Smooth muscle cell of the brain vasculature (primary cell): Measurements from ENCODE around the gene ZBTB46.
"Not testable (repeated sequence)": the region's sequence is repeated elsewhere in the genome, so short reads cannot be mapped to it uniquely, and the experiment has no call there.

Experiments
- DNase-seq: peaks from one replicate; pipeline ENCODE4 v3.0.0-alpha.2; 2012; ENCODE audit warnings: low read depth, low spot score

The ZBTB46 gene

GRCh38 chr20:63830841-63831588 lies at the start of gene ZBTB46:
TSS of gene ZBTB46 (minus strand) at chr20:63831264. CDS start at chr20:63790757, 40,507 bp downstream.
- no peak for DNase-seq

- no peak for DNase-seq
Observed at GRCh38 chr20:63878899-63879663, 48.0 kb upstream of the ZBTB46 start.

GRCh38 chr20:63877755-63878470 lies 46.8 kb upstream of the ZBTB46 start:
- DNase-seq = no peak

GRCh38 chr20:63876489-63877036 lies 45.5 kb upstream of the ZBTB46 start:
- DNase-seq = no peak

GRCh38 chr20:63874241-63874640 lies 43.2 kb upstream of the ZBTB46 start:
- DNase-seq = not testable (repeated sequence)

- no peak for DNase-seq
Observed at GRCh38 chr20:63873477-63873971, 42.5 kb upstream of the ZBTB46 start.

GRCh38 chr20:63868264-63868663 lies 37.2 kb upstream of the ZBTB46 start:
- DNase-seq = no peak

- not testable (repeated sequence) for DNase-seq
Observed at GRCh38 chr20:63867042-63867441, 36.0 kb upstream of the ZBTB46 start.

GRCh38 chr20:63864978-63865640 lies 34.0 kb upstream of the ZBTB46 start, which contains the start of gene TPD52L2:
TSS of gene TPD52L2 (plus strand) at chr20:63865270. CDS start at chr20:63865366, 96 bp downstream.
- DNase-seq = peak; percentile 94

GRCh38 chr20:63864545-63864977 lies 33.5 kb upstream of the ZBTB46 start:
- no peak for DNase-seq

GRCh38 chr20:63863798-63864544 lies 32.9 kb upstream of the ZBTB46 start:
- DNase-seq = no peak

- no peak for DNase-seq
Observed at GRCh38 chr20:63863021-63863797, 32.1 kb upstream of the ZBTB46 start.

- DNase-seq = no peak
Observed at GRCh38 chr20:63861981-63862901, 31.2 kb upstream of the ZBTB46 start.

GRCh38 chr20:63861365-63861934 lies 30.4 kb upstream of the ZBTB46 start, which contains the start of gene ABHD16B:
TSS of gene ABHD16B (plus strand) at chr20:63861498. CDS start at chr20:63861541, 43 bp downstream.
- no peak for DNase-seq

- DNase-seq = no peak
Observed at GRCh38 chr20:63860325-63861051, 29.4 kb upstream of the ZBTB46 start.

GRCh38 chr20:63859166-63859699 lies 28.2 kb upstream of the ZBTB46 start:
- no peak for DNase-seq
